ENCODE measurements around the gene STBD1. TPM values are rescaled to one million over a fixed set of nuclear protein-coding genes. Genes with fewer than 3 reads are reported as not detected.

STBD1 gene
- total RNA-seq, 3 donors from 2014 or later = 7.3 to 24.0 (median 8.8) TPM

GRCh38 chr4:76266627-76267026, 39.9 kb upstream of the STBD1 start:
- intact Hi-C loops (cut with DNase I; ENCODE audit: low total_unique reads) = no loop called here
- H3K4me3 ChIP-seq = no peak overlapping the region
- H3K9me3 ChIP-seq = no peaks in the 10 kb centered on the region
- no peak overlapping the region for H3K27ac ChIP-seq
- H3K36me3 ChIP-seq = no peaks in the 10 kb centered on the region
- TF ChIP-seq POLR2AphosphoS5 (IDR thresholded peaks at IDR 0.05) (no peak), POLR2A (IDR thresholded peaks at IDR 0.05) (no peak), CTCF (IDR thresholded peaks at IDR 0.05) (no peak)
- no peak for DNase-seq (ENCODE audit: low spot score in 2 of 2)
- no peaks in the 10 kb centered on the region for H3K27me3 ChIP-seq
- no peaks in the 10 kb centered on the region for H3K4me1 ChIP-seq

- no peak for DNase-seq (ENCODE audit: low spot score in 2 of 2)
- Histone ChIP-seq H3K9me3 (no peaks in the 10 kb centered on the region), H3K4me1 (no peaks in the 10 kb centered on the region), H3K36me3 (no peaks in the 10 kb centered on the region), H3K4me3 (no peak overlapping the region), H3K27ac (no peak overlapping the region), H3K27me3 (no peaks in the 10 kb centered on the region)
- no peak for TF ChIP-seq CTCF (IDR thresholded peaks at IDR 0.05)
- no peak for TF ChIP-seq POLR2AphosphoS5 (IDR thresholded peaks at IDR 0.05)
- no peak for TF ChIP-seq POLR2A (IDR thresholded peaks at IDR 0.05)
- intact Hi-C loops (cut with DNase I; ENCODE audit: low total_unique reads) = no loop called here
Measured at GRCh38 chr4:76267811-76268210, 38.7 kb upstream of the STBD1 start.

GRCh38 chr4:76270244-76271175, 36.0 kb upstream of the STBD1 start:
- DNase-seq (ENCODE audit: low spot score in 2 of 2) = no peak
- Histone ChIP-seq H3K4me1 (no peaks in the 10 kb centered on the region), H3K27ac (no peak overlapping the region), H3K9me3 (no peaks in the 10 kb centered on the region), H3K27me3 (no peaks in the 10 kb centered on the region), H3K36me3 (no peaks in the 10 kb centered on the region), H3K4me3 (no peak overlapping the region)
- TF ChIP-seq CTCF (IDR thresholded peaks at IDR 0.05) (no peak), POLR2A (IDR thresholded peaks at IDR 0.05) (no peak), POLR2AphosphoS5 (IDR thresholded peaks at IDR 0.05) (no peak)
- intact Hi-C loops (cut with DNase I; ENCODE audit: low total_unique reads) = no loop called here

GRCh38 chr4:76271248-76271647, 35.3 kb upstream of the STBD1 start:
- no peaks in the 10 kb centered on the region for H3K4me1 ChIP-seq
- TF ChIP-seq POLR2A (IDR thresholded peaks at IDR 0.05) (no peak), CTCF (IDR thresholded peaks at IDR 0.05) (no peak), POLR2AphosphoS5 (IDR thresholded peaks at IDR 0.05) (no peak)

GRCh38 chr4:76272073-76272472, 34.5 kb upstream of the STBD1 start:
- H3K27me3 ChIP-seq = no peaks in the 10 kb centered on the region
- H3K36me3 ChIP-seq = no peaks in the 10 kb centered on the region
- TF ChIP-seq POLR2AphosphoS5 (IDR thresholded peaks at IDR 0.05) = no peak
- TF ChIP-seq CTCF (IDR thresholded peaks at IDR 0.05) = no peak
- no peak for TF ChIP-seq POLR2A (IDR thresholded peaks at IDR 0.05)
- H3K4me1 ChIP-seq = no peaks in the 10 kb centered on the region
- no peaks in the 10 kb centered on the region for H3K9me3 ChIP-seq
- no peak for DNase-seq (ENCODE audit: low spot score in 2 of 2)
- intact Hi-C loops (cut with DNase I; ENCODE audit: low total_unique reads) = no loop called here
- no peak overlapping the region for H3K27ac ChIP-seq
- no peak overlapping the region for H3K4me3 ChIP-seq

More at GRCh38 chr4:76271248-76271647, 35.3 kb upstream of the STBD1 start:
- no peak for DNase-seq (ENCODE audit: low spot score in 2 of 2)
- no peaks in the 10 kb centered on the region for H3K9me3 ChIP-seq
- no peaks in the 10 kb centered on the region for H3K36me3 ChIP-seq
- H3K27ac ChIP-seq = no peak overlapping the region
- H3K27me3 ChIP-seq = no peaks in the 10 kb centered on the region
- no peak overlapping the region for H3K4me3 ChIP-seq
- intact Hi-C loops (cut with DNase I; ENCODE audit: low total_unique reads) = no loop called here
